Measurements from ENCODE around the gene FYN. TPM values are rescaled to one million over a fixed set of nuclear protein-coding genes. Genes with fewer than 3 reads are reported as not detected.

Gene FYN
- total RNA-seq, 1 experiment from 2014 or later, result 18.5 TPM

- Histone ChIP-seq H3K36me3 (ENCODE audit: control insufficient read depth in 1 of 2, insufficient read depth in 2 of 2, low read length in 2 of 2) (no peaks in the 10 kb centered on the region), H3K9me2 (ENCODE audit: insufficient read depth) (no peaks in the 10 kb centered on the region), H2AFZ (ENCODE audit: low read depth, low read length, poor library complexity, severe bottlenecking) (no peak overlapping the region), H3K27me3 (ENCODE audit: insufficient read depth, low read length) (no peaks in the 10 kb centered on the region), H3K4me3 (replicated peaks in 1 of 2; ENCODE audit: low read depth in 1 of 2, low read length in 2 of 2) (no peak overlapping the region), H4K20me1 (ENCODE audit: insufficient read depth) (no peaks in the 10 kb centered on the region), H3K4me2 (ENCODE audit: low read length) (no peak overlapping the region), H3K9ac (ENCODE audit: low read length) (no peak overlapping the region), H3K9me3 (ENCODE audit: control insufficient read depth in 1 of 2, insufficient read depth in 1 of 2, low read depth in 1 of 2, low read length in 2 of 2) (no peaks in the 10 kb centered on the region), H3K79me2 (ENCODE audit: insufficient read depth, low read length) (no peaks in the 10 kb centered on the region), H3K4me1 (ENCODE audit: control insufficient read depth in 1 of 2, insufficient read depth in 2 of 2, low read length in 2 of 2) (no peaks in the 10 kb centered on the region), H3K27ac (ENCODE audit: low read depth, low read length) (no peak overlapping the region)
- intact Hi-C loops (cut with micrococcal nuclease), result no loop called here
- ChIA-PET RAD21 (ENCODE audit: low non-redundant PET in 1 of 2, low total read pairs in 2 of 2, uncharacterized antibody in 2 of 2, unreplicated experiment in 2 of 2) (no interaction called here), CTCF (no interaction called here), POLR2A (no interaction called here)
- ATAC-seq, result no peak
- BruUV-seq (replicated peaks), result no TSS peak
- DNase-seq (ENCODE audit: low read depth, low spot score), result no peak
- TF ChIP-seq REST (IDR thresholded peaks at IDR 0.05; ENCODE audit: low read depth) (no peak), ZBTB33 (IDR thresholded peaks at IDR 0.05; ENCODE audit: extremely low read depth, insufficient replicate concordance, low read length) (no peak), POLR2AphosphoS5 (IDR thresholded peaks at IDR 0.05; ENCODE audit: low read depth, low read length) (no peak), SRF (IDR thresholded peaks at IDR 0.05; ENCODE audit: low read depth) (no peak), SP1 (IDR thresholded peaks at IDR 0.05; ENCODE audit: low read depth) (no peak), CEBPB (IDR thresholded peaks at IDR 0.05; ENCODE audit: low read depth) (no peak), ELF1 (IDR thresholded peaks at IDR 0.05; ENCODE audit: borderline replicate concordance, low read depth) (no peak)
Observed at GRCh38 chr6:111686249-111686931, 186.9 kb downstream of the FYN start.
